GM13977 (cell line): ENCODE data around the gene ZDHHC13.
"Not testable (repeated sequence)": the region's sequence is repeated elsewhere in the genome, so short reads cannot be mapped to it uniquely, and the experiment has no call there.

Source experiments
- DNase-seq: peaks from one replicate; pipeline ENCODE4 v3.0.0; 2012; ENCODE audit warnings: low spot score
- CTCF ChIP-seq: IDR thresholded peaks from 2 replicates; pipeline ENCODE4 v1.5.1; 2012; ENCODE audit warnings: mild to moderate bottlenecking, control low read depth; ENCODE audit not compliant: insufficient read depth; ENCODE audit errors: extremely low read depth, missing control alignments
- in situ Hi-C: fragments of 300-500 bp; cut with MboI; formaldehyde crosslinking; loops from one replicate; pipeline ENCODE4 v1.12.0; 2022; ENCODE audit warnings: low sequenced_read_pairs, low pct_unique_long_range_greater_than_20kb, mixed read lengths, inconsistent platforms; ENCODE audit not compliant: unreplicated experiment

ZDHHC13 gene

GRCh38 chr11:19110295-19110694, 6.7 kb upstream of the ZDHHC13 start:
- in situ Hi-C loops, result no loop called here
- no peak for TF ChIP-seq CTCF
- DNase-seq, result no peak

- TF ChIP-seq CTCF, result no peak
- in situ Hi-C loops, result no loop called here
- no peak for DNase-seq
Observed at GRCh38 chr11:19111809-19112208, 5.2 kb upstream of the ZDHHC13 start.

GRCh38 chr11:19116276-19116970, 545 bp upstream of the ZDHHC13 start:
- DNase-seq, result peak; percentile 34
- TF ChIP-seq CTCF, result no peak
- in situ Hi-C loops, result no loop called here

GRCh38 chr11:19117760-19118097, 761 bp downstream of the ZDHHC13 start:
- TF ChIP-seq CTCF, result no peak
- DNase-seq, result no peak
- in situ Hi-C loops, result no loop called here

DNA sequence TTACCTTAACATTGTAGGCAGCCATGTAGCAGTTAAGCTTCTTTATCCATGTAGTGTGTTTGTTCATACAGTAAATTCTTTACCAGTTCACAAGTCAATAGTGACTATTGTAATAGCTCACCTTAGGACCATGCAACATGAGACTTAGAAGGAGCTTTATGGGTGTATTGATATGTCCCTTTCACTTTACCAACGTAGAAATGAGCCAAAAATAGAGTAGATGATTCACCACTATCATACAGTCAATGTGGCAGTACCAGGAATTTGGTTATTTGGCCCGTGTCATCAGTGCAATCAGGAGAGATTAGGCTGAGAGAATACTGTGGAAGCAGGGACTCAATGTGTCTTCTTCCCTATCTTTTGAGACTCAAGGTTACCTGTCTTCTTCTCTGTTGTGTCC, 4.7 kb downstream of the ZDHHC13 start:
- DNase-seq, result no peak
- in situ Hi-C loops, result no loop called here
- TF ChIP-seq CTCF, result no peak

GRCh38 chr11:19122960-19123615, 6.1 kb downstream of the ZDHHC13 start:
- no peak for TF ChIP-seq CTCF
- in situ Hi-C loops, result no loop called here
- DNase-seq, result no peak

- in situ Hi-C loops, DNase-seq: not testable (repeated sequence)
Observed at GRCh38 chr11:19126562-19127325, 9.8 kb downstream of the ZDHHC13 start.
